LNCaP clone FGC (cell line): ENCODE data around the gene TUBA8.
"Not testable (repeated sequence)": the region's sequence is repeated elsewhere in the genome, so short reads cannot be mapped to it uniquely, and the experiment has no call there.

Experiments used
- DNase-seq: peaks from one replicate; pipeline ENCODE4 v3.0.0-alpha.2; 2011; ENCODE audit warnings: low read depth
- H3K4me3 ChIP-seq: 2 replicates; pipeline ENCODE4 v1.5.1; 2011; ENCODE audit warnings: mild to moderate bottlenecking, low read depth, low read length, control low read depth

Gene TUBA8

GRCh38 chr22:18172776-18173175 is 62.2 kb downstream of the TUBA8 start:
- not testable (repeated sequence) for H3K4me3 ChIP-seq, DNase-seq

- not testable (repeated sequence) for H3K4me3 ChIP-seq, DNase-seq
Measured at GRCh38 chr22:18173441-18173840, 62.8 kb downstream of the TUBA8 start.
